ENCODE results near the gene YAP1.

DNA sequence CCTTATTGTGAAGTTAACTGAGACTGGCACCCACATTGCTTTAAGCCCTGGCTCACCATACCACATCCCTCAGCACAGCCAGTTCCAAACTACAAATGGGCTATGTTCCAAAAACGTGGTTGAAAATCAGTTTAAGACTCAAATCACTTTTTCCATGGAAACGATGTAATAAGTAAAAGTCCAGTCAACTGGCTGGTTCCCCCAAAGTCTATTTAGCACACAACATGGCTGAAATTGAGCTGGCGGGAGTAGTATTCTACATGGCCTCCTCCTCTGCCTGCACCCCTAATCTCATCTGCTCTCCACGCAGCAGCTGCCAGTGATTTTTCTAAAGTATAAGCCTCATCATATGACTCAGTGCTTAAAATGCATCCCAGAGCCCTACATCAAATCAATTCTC, 166.1 kb downstream of the YAP1 start:
- TF ChIP-seq FOS (IDR thresholded peaks at IDR 0.05; ENCODE audit: low read depth, low read length) = no peak
- TF ChIP-seq, protein P1, sequence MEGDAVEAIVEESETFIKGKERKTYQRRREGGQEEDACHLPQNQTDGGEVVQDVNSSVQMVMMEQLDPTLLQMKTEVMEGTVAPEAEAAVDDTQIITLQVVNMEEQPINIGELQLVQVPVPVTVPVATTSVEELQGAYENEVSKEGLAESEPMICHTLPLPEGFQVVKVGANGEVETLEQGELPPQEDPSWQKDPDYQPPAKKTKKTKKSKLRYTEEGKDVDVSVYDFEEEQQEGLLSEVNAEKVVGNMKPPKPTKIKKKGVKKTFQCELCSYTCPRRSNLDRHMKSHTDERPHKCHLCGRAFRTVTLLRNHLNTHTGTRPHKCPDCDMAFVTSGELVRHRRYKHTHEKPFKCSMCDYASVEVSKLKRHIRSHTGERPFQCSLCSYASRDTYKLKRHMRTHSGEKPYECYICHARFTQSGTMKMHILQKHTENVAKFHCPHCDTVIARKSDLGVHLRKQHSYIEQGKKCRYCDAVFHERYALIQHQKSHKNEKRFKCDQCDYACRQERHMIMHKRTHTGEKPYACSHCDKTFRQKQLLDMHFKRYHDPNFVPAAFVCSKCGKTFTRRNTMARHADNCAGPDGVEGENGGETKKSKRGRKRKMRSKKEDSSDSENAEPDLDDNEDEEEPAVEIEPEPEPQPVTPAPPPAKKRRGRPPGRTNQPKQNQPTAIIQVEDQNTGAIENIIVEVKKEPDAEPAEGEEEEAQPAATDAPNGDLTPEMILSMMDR (conservative IDR thresholded peaks at IDR 0.05; ENCODE audit: low read depth, low read length) = no peak
- no peak for TF ChIP-seq MAFK (IDR thresholded peaks at IDR 0.05; ENCODE audit: low read depth, low read length)
- no peak for TF ChIP-seq RFX5 (IDR thresholded peaks at IDR 0.05; ENCODE audit: low read depth, low read length)
- TF ChIP-seq RAD21 (IDR thresholded peaks at IDR 0.05; ENCODE audit: low read length) = no peak
- no peak for TF ChIP-seq POLR2A (IDR thresholded peaks at IDR 0.05; ENCODE audit: low read depth, low read length)
- no peak for TF ChIP-seq BHLHE40 (IDR thresholded peaks at IDR 0.05; ENCODE audit: low read depth, low read length)
- no peak for TF ChIP-seq CEBPB (IDR thresholded peaks at IDR 0.05; ENCODE audit: low read depth, low read length)
- no peak for TF ChIP-seq SMC3 (IDR thresholded peaks at IDR 0.05; ENCODE audit: low read depth, low read length)
- no peak for TF ChIP-seq ELK1 (IDR thresholded peaks at IDR 0.05; ENCODE audit: borderline replicate concordance, low read depth, low read length)
- TF ChIP-seq MXI1 (IDR thresholded peaks at IDR 0.05; ENCODE audit: borderline replicate concordance, low read depth, low read length) = no peak
- no peak for TF ChIP-seq RCOR1 (IDR thresholded peaks at IDR 0.05; ENCODE audit: insufficient replicate concordance, low read length)
